A549 (cell line): ENCODE measurements around the gene EPB41L4B.

Source experiments
- CEBPB ChIP-seq, 2 experiments: fragments of >200 bp in 1 of 2; sonication (Bioruptor Twin) in 1 of 2; formaldehyde crosslinking in 1 of 2; IDR thresholded peaks; 2 replicates each; pipeline ENCODE4 v1.6.1; 2012 to 2016
- CHD2 ChIP-seq: fragments of 150-350 bp; IDR thresholded peaks from 2 replicates; pipeline ENCODE4 v1.6.1; 2014; ENCODE audit warnings: low read length; ENCODE audit not compliant: partially characterized antibody
- EP300 ChIP-seq, 2 experiments: fragments of >200 bp; sonication (Bioruptor Twin); formaldehyde crosslinking; IDR thresholded peaks; 2 replicates in 1 of 2; 3 replicates in 1 of 2; pipeline ENCODE4 v1.6.1; 2016 to 2017
- GATA3 ChIP-seq: IDR thresholded peaks from 2 replicates; pipeline ENCODE4 v1.6.1; 2012; ENCODE audit warnings: borderline replicate concordance
- JUNB ChIP-seq: fragments of >200 bp; sonication (Bioruptor Twin); formaldehyde crosslinking; IDR thresholded peaks from 2 replicates; pipeline ENCODE4 v1.6.1; 2016
- MAZ ChIP-seq: fragments of 150-350 bp; IDR thresholded peaks from 2 replicates; pipeline ENCODE4 v1.6.1; 2014; ENCODE audit warnings: antibody characterized with exemption, low read depth, low read length, borderline replicate concordance
- POLR2A ChIP-seq: IDR thresholded peaks from 2 replicates; pipeline ENCODE4 v1.6.1; 2012; ENCODE audit warnings: mild to moderate bottlenecking, low read length
- RNF2 ChIP-seq: fragments of 200-600 bp; sonication (generic); IDR thresholded peaks from 2 replicates; pipeline ENCODE4 v1.6.1; 2016; ENCODE audit warnings: low read depth, mild to moderate bottlenecking, antibody characterized with exemption, moderate library complexity, borderline replicate concordance
- ZC3H11A ChIP-seq: fragments of 450-650 bp; IDR thresholded peaks from 2 replicates; pipeline ENCODE4 v1.6.1; 2014; ENCODE audit warnings: antibody characterized with exemption, mild to moderate bottlenecking
- TF ChIP-seq, protein P1 (sequence below): fragments of 200-600 bp; sonication (generic); IDR thresholded peaks from 2 replicates; pipeline ENCODE4 v1.6.1; 2016; ENCODE audit warnings: antibody characterized with exemption, mild to moderate bottlenecking, moderate library complexity
- TF ChIP-seq, protein P2 (sequence below): fragments of >200 bp; sonication (Bioruptor Twin); formaldehyde crosslinking; IDR thresholded peaks from 3 replicates; pipeline ENCODE4 v1.5.1; 2016
- TF ChIP-seq, protein P3 (sequence below): fragments of 150-350 bp; IDR thresholded peaks from 2 replicates; pipeline ENCODE4 v1.6.1; 2014; ENCODE audit warnings: low read depth, mild to moderate bottlenecking, low read length
- TF ChIP-seq, protein P4 (sequence below): IDR thresholded peaks from 2 replicates; pipeline ENCODE4 v1.6.1; 2012

GRCh38 chr9:109229682-109230081 lies 91.2 kb downstream of the EPB41L4B start:
- TF ChIP-seq, protein P1, sequence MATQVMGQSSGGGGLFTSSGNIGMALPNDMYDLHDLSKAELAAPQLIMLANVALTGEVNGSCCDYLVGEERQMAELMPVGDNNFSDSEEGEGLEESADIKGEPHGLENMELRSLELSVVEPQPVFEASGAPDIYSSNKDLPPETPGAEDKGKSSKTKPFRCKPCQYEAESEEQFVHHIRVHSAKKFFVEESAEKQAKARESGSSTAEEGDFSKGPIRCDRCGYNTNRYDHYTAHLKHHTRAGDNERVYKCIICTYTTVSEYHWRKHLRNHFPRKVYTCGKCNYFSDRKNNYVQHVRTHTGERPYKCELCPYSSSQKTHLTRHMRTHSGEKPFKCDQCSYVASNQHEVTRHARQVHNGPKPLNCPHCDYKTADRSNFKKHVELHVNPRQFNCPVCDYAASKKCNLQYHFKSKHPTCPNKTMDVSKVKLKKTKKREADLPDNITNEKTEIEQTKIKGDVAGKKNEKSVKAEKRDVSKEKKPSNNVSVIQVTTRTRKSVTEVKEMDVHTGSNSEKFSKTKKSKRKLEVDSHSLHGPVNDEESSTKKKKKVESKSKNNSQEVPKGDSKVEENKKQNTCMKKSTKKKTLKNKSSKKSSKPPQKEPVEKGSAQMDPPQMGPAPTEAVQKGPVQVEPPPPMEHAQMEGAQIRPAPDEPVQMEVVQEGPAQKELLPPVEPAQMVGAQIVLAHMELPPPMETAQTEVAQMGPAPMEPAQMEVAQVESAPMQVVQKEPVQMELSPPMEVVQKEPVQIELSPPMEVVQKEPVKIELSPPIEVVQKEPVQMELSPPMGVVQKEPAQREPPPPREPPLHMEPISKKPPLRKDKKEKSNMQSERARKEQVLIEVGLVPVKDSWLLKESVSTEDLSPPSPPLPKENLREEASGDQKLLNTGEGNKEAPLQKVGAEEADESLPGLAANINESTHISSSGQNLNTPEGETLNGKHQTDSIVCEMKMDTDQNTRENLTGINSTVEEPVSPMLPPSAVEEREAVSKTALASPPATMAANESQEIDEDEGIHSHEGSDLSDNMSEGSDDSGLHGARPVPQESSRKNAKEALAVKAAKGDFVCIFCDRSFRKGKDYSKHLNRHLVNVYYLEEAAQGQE, result no peak
- TF ChIP-seq CHD2 (no peak), GATA3 (no peak), CEBPB (IDR thresholded peaks at IDR 0.05) (no peak), ZC3H11A (no peak), EP300 (IDR thresholded peaks at IDR 0.05) (no peak), JUNB (no peak), POLR2A (no peak), MAZ (no peak), RNF2 (no peak)
- TF ChIP-seq, protein P2, sequence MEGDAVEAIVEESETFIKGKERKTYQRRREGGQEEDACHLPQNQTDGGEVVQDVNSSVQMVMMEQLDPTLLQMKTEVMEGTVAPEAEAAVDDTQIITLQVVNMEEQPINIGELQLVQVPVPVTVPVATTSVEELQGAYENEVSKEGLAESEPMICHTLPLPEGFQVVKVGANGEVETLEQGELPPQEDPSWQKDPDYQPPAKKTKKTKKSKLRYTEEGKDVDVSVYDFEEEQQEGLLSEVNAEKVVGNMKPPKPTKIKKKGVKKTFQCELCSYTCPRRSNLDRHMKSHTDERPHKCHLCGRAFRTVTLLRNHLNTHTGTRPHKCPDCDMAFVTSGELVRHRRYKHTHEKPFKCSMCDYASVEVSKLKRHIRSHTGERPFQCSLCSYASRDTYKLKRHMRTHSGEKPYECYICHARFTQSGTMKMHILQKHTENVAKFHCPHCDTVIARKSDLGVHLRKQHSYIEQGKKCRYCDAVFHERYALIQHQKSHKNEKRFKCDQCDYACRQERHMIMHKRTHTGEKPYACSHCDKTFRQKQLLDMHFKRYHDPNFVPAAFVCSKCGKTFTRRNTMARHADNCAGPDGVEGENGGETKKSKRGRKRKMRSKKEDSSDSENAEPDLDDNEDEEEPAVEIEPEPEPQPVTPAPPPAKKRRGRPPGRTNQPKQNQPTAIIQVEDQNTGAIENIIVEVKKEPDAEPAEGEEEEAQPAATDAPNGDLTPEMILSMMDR, result no peak
- TF ChIP-seq, protein P3, sequence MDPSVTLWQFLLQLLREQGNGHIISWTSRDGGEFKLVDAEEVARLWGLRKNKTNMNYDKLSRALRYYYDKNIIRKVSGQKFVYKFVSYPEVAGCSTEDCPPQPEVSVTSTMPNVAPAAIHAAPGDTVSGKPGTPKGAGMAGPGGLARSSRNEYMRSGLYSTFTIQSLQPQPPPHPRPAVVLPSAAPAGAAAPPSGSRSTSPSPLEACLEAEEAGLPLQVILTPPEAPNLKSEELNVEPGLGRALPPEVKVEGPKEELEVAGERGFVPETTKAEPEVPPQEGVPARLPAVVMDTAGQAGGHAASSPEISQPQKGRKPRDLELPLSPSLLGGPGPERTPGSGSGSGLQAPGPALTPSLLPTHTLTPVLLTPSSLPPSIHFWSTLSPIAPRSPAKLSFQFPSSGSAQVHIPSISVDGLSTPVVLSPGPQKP, result no peak
- TF ChIP-seq, protein P4, sequence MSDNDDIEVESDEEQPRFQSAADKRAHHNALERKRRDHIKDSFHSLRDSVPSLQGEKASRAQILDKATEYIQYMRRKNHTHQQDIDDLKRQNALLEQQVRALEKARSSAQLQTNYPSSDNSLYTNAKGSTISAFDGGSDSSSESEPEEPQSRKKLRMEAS, result no peak
